NCI-H1694 treated with DMSO at 0.1 percent for 48 hours (cell line): ENCODE results near the gene MANEAL.

Experiments used
- DNase-seq: peaks from one replicate; lab custom pipeline; 2025; lab: John Stamatoyannopoulos, UW

The MANEAL gene

GRCh38 chr1:37782491-37782890, 11.2 kb upstream of the MANEAL start:
- no peak for DNase-seq

- no peak for DNase-seq
These were observed 532 bp upstream of the MANEAL start for GRCh38 chr1:37792943-37793686.

GRCh38 chr1:37794372-37795339, 1.0 kb downstream of the MANEAL start:
- DNase-seq = no peak

- no peak for DNase-seq
These were observed 1.9 kb downstream of the MANEAL start for GRCh38 chr1:37795340-37796125.

GRCh38 chr1:37797750-37798345, 4.2 kb downstream of the MANEAL start:
- DNase-seq = no peak

- no peak for DNase-seq
These were observed 8.8 kb downstream of the MANEAL start for GRCh38 chr1:37802439-37802838.

GRCh38 chr1:37807220-37807554, 13.5 kb downstream of the MANEAL start:
- DNase-seq = no peak

- peak; percentile 82 for DNase-seq
These were observed 14.1 kb downstream of the MANEAL start, which contains the start of the genes C1orf122 and YRDC for GRCh38 chr1:37807555-37808368. Gene C1orf122, plus strand, starts transcription at chr1:37807790. Its CDS starts 615 bp downstream, at chr1:37808405. Gene YRDC, minus strand, starts transcription at chr1:37808208. Its CDS starts 28 bp downstream, at chr1:37808180.

- peak; percentile 60 for DNase-seq
These were observed 15.0 kb downstream of the MANEAL start for GRCh38 chr1:37808369-37809319.

GRCh38 chr1:37809942-37810341, 16.3 kb downstream of the MANEAL start:
- DNase-seq = no peak

GRCh38 chr1:37811027-37811655, 17.5 kb downstream of the MANEAL start:
- peak; percentile 73 for DNase-seq

GRCh38 chr1:37813529-37814145, 20.0 kb downstream of the MANEAL start:
- no peak for DNase-seq

GRCh38 chr1:37814252-37814651, 20.6 kb downstream of the MANEAL start:
- DNase-seq = no peak

GRCh38 chr1:37817481-37817880, 23.8 kb downstream of the MANEAL start:
- DNase-seq = no peak

- no peak for DNase-seq
These were observed 27.8 kb downstream of the MANEAL start for GRCh38 chr1:37821481-37821880.

GRCh38 chr1:37822906-37823815, 29.5 kb downstream of the MANEAL start:
- DNase-seq = no peak

GRCh38 chr1:37824001-37824400, 30.4 kb downstream of the MANEAL start:
- no peak for DNase-seq

- DNase-seq = no peak
These were observed 31.9 kb downstream of the MANEAL start for GRCh38 chr1:37825506-37825905.
